ENCODE results near the gene GAB2.

Gene GAB2

GRCh38 chr11:78392854-78393253 lies 24.8 kb downstream of the GAB2 start:
- POLR2A ChIA-PET: interaction anchor here (0.6 kb wide), 1 partner anchor 165 kb away, joined by 3 read pairs; no protein-coding TSS in a partner anchor
- CTCF ChIA-PET: no interaction called here
- no peaks in the 10 kb centered on the region for H3K4me1 ChIP-seq (ENCODE audit: control insufficient read depth, insufficient read depth, low read length)

GRCh38 chr11:78391424-78391823 lies 26.2 kb downstream of the GAB2 start:
- ChIA-PET CTCF (no interaction called here), POLR2A (no interaction called here)
- no peaks in the 10 kb centered on the region for H3K36me3 ChIP-seq (ENCODE audit: control insufficient read depth in 2 of 2, insufficient read depth in 1 of 2, low read length in 2 of 2)
- no peaks in the 10 kb centered on the region for H3K4me1 ChIP-seq (ENCODE audit: control insufficient read depth, insufficient read depth, low read length)
- no peak overlapping the region for H3K27ac ChIP-seq (ENCODE audit: extremely low read depth, low read depth, low read length)
- no peak overlapping the region for H3K4me3 ChIP-seq (ENCODE audit: low read depth, low read length)
- H3K9me3 ChIP-seq (ENCODE audit: control insufficient read depth, insufficient read depth, low read depth, low read length): no peaks in the 10 kb centered on the region
- no peak for TF ChIP-seq KLF10 (tag by site-specific recombination; IDR thresholded peaks at IDR 0.05)
- TF ChIP-seq ELK4 (IDR thresholded peaks at IDR 0.05; ENCODE audit: borderline replicate concordance, low read depth, low read length): no peak
- no peak for TF ChIP-seq ZNF488 (tag by site-specific recombination; IDR thresholded peaks at IDR 0.05)
- TF ChIP-seq ZNF518A (tag by site-specific recombination; conservative IDR thresholded peaks at IDR 0.05; ENCODE audit: low read depth): no peak
- no peak for TF ChIP-seq ZNF830 (tag by site-specific recombination; IDR thresholded peaks at IDR 0.05; ENCODE audit: low read depth)
- no peak for TF ChIP-seq KLF8 (tag by site-specific recombination; IDR thresholded peaks at IDR 0.05)
- no peak for TF ChIP-seq ZNF354C (tag by site-specific recombination; IDR thresholded peaks at IDR 0.05; ENCODE audit: borderline replicate concordance, low read depth)
- no peak for TF ChIP-seq ZNF391 (tag by site-specific recombination; IDR thresholded peaks at IDR 0.05; ENCODE audit: borderline replicate concordance, low read depth)

More at GRCh38 chr11:78392854-78393253, 24.8 kb downstream of the GAB2 start:
- TF ChIP-seq ZNF239 (tag by site-specific recombination; IDR thresholded peaks at IDR 0.05) (no peak), ZNF558 (tag by site-specific recombination; IDR thresholded peaks at IDR 0.05) (no peak), ZNF529 (tag by site-specific recombination; IDR thresholded peaks at IDR 0.05; ENCODE audit: insufficient replicate concordance) (no peak), ZNF423 (tag by site-specific recombination; IDR thresholded peaks at IDR 0.05) (no peak), TCF7L2 (IDR thresholded peaks at IDR 0.05; ENCODE audit: borderline replicate concordance, low read depth, low read length) (no peak), PRDM6 (tag by site-specific recombination; IDR thresholded peaks at IDR 0.05) (no peak), ZNF560 (tag by site-specific recombination; IDR thresholded peaks at IDR 0.05; ENCODE audit: borderline replicate concordance) (no peak), ZNF585B (tag by site-specific recombination; IDR thresholded peaks at IDR 0.05) (no peak), REST (tag by site-specific recombination; IDR thresholded peaks at IDR 0.05) (no peak), OSR2 (tag by site-specific recombination; IDR thresholded peaks at IDR 0.05) (no peak), ZNF701 (tag by site-specific recombination; IDR thresholded peaks at IDR 0.05) (no peak), KLF1 (tag by site-specific recombination; IDR thresholded peaks at IDR 0.05) (no peak)
- no peak overlapping the region for H3K4me3 ChIP-seq (ENCODE audit: low read depth, low read length)
- no peaks in the 10 kb centered on the region for H3K36me3 ChIP-seq (ENCODE audit: control insufficient read depth in 2 of 2, insufficient read depth in 1 of 2, low read length in 2 of 2)
- H3K9me3 ChIP-seq (ENCODE audit: control insufficient read depth, insufficient read depth, low read depth, low read length): no peaks in the 10 kb centered on the region
- H3K27ac ChIP-seq (ENCODE audit: extremely low read depth, low read depth, low read length): no peak overlapping the region
